ENCODE results near the gene DYRK2. TPM values are rescaled to one million over a fixed set of nuclear protein-coding genes. Genes with fewer than 3 reads are reported as not detected.

Gene DYRK2
- total and polyA plus RNA-seq, 10 of the 15 experiments (the other 5 are each of a cell fraction or from before 2014, with no cell fraction given), result 3.1 to 35.9 (median 12.2) TPM

GRCh38 chr12:67634303-67634761, 14.2 kb upstream of the DYRK2 start:
- ChIA-PET RAD21 (ENCODE audit: unreplicated experiment) (no interaction called here), CTCF (no interaction called here), POLR2A (interaction anchor here (0.8 kb wide), 1 partner anchor 23 kb away, joined by 3 read pairs; no protein-coding TSS in a partner anchor), SMC1A (ENCODE audit: uncharacterized antibody, unreplicated experiment) (interaction anchor here (0.7 to 1.8 kb wide), 2 partner anchors 18 to 308 kb away, joined by 3 read pairs; no protein-coding TSS in a partner anchor)
- no peaks in the 10 kb centered on the region for H3K79me2 ChIP-seq (ENCODE audit: control insufficient read depth, insufficient read depth, low read length)
- DNase-seq (ENCODE audit: low read depth, low spot score) (no peak), ATAC-seq (no peak), FAIRE-seq (no peak)
- H3K27me3 ChIP-seq (replicated peaks in 1 of 2; ENCODE audit: control insufficient read depth in 2 of 2, insufficient read depth in 2 of 2, low read length in 1 of 2), result no peaks in the 10 kb centered on the region
- H3K4me1 ChIP-seq (ENCODE audit: control insufficient read depth, insufficient read depth, low read length), result peaks cover 13% of the 10 kb centered on the region; the same call in 1 of the 2 replicates
- TF ChIP-seq RUNX3 (IDR thresholded peaks at IDR 0.05; ENCODE audit: low read length) (peak; percentile 26; the same call in 1 of the 2 replicates), SIN3A (IDR thresholded peaks at IDR 0.05; ENCODE audit: low read depth, low read length) (no peak), BCL11A (IDR thresholded peaks at IDR 0.05; ENCODE audit: low read depth, low read length) (no peak), BHLHE40 (IDR thresholded peaks at IDR 0.05; ENCODE audit: borderline replicate concordance in 1 of 2, low read depth in 2 of 2, low read length in 1 of 2) (no peak), HCFC1 (IDR thresholded peaks at IDR 0.05; ENCODE audit: low read length) (no peak), NFIC (IDR thresholded peaks at IDR 0.05; ENCODE audit: low read depth, low read length) (peak; percentile 54; the same call in 1 of the 2 replicates), EED (IDR thresholded peaks at IDR 0.05; ENCODE audit: low read depth) (no peak), KAT2A (conservative IDR thresholded peaks at IDR 0.05; ENCODE audit: control insufficient read depth, low read depth, low read length) (no peak), POLR2A (IDR thresholded peaks at IDR 0.05; ENCODE audit: low read depth, low read length) (no peak), EGR1 (IDR thresholded peaks at IDR 0.05; ENCODE audit: borderline replicate concordance in 1 of 2, low read depth in 2 of 2, low read length in 2 of 2) (no peak), ZNF24 (IDR thresholded peaks at IDR 0.05) (no peak), SMARCA5 (IDR thresholded peaks at IDR 0.05) (no peak), CUX1 (IDR thresholded peaks at IDR 0.05; ENCODE audit: insufficient replicate concordance, low read depth, low read length) (no peak), JUNB (IDR thresholded peaks at IDR 0.05) (peak; percentile 69)
- TF ChIP-seq, protein P1, sequence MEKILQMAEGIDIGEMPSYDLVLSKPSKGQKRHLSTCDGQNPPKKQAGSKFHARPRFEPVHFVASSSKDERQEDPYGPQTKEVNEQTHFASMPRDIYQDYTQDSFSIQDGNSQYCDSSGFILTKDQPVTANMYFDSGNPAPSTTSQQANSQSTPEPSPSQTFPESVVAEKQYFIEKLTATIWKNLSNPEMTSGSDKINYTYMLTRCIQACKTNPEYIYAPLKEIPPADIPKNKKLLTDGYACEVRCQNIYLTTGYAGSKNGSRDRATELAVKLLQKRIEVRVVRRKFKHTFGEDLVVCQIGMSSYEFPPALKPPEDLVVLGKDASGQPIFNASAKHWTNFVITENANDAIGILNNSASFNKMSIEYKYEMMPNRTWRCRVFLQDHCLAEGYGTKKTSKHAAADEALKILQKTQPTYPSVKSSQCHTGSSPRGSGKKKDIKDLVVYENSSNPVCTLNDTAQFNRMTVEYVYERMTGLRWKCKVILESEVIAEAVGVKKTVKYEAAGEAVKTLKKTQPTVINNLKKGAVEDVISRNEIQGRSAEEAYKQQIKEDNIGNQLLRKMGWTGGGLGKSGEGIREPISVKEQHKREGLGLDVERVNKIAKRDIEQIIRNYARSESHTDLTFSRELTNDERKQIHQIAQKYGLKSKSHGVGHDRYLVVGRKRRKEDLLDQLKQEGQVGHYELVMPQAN (conservative IDR thresholded peaks at IDR 0.05), result no peak
- in situ Hi-C loops (cut with MboI), result no loop called here
- H3K9ac ChIP-seq (ENCODE audit: control insufficient read depth, insufficient read depth, low read length), result no peak overlapping the region
- H3K4me3 ChIP-seq, result no peak overlapping the region
- H3K9me3 ChIP-seq (replicated peaks; ENCODE audit: control insufficient read depth, insufficient read depth, low read length), result no peaks in the 10 kb centered on the region
- intact Hi-C loops (cut with micrococcal nuclease; ENCODE audit: unreplicated experiment), result no loop called here
- H2AFZ ChIP-seq (ENCODE audit: control insufficient read depth, low read depth, low read length), result no peak overlapping the region; the same call in 1 of the 2 replicates
- H4K20me1 ChIP-seq (ENCODE audit: control insufficient read depth, insufficient read depth), result no peaks in the 10 kb centered on the region
- H3K36me3 ChIP-seq (ENCODE audit: control insufficient read depth in 2 of 2, insufficient read depth in 2 of 2, low read length in 1 of 2), result no peaks in the 10 kb centered on the region
- BruUV-seq (replicated peaks), result no TSS peak
- H3K4me2 ChIP-seq (ENCODE audit: control insufficient read depth, insufficient read depth), result no peak overlapping the region
- H3K27ac ChIP-seq (ENCODE audit: control insufficient read depth, insufficient read depth), result no peak overlapping the region
